Ishikawa (cell line): Measurements from ENCODE around the gene TMEM17.

ENCODE experiments used
- CEBPB ChIP-seq: IDR thresholded peaks from 2 replicates; pipeline ENCODE4 v1.6.1; 2012
- CREB1 ChIP-seq: IDR thresholded peaks from 2 replicates; pipeline ENCODE4 v1.6.1; 2012; ENCODE audit warnings: low read depth
- EGR1 ChIP-seq: IDR thresholded peaks from 2 replicates; pipeline ENCODE4 v1.6.1; 2012
- EP300 ChIP-seq: IDR thresholded peaks from 2 replicates; pipeline ENCODE4 v1.6.1; 2012; ENCODE audit warnings: borderline replicate concordance
- FOXM1 ChIP-seq: IDR thresholded peaks from 2 replicates; pipeline ENCODE4 v1.6.1; 2012; ENCODE audit warnings: low read depth, borderline replicate concordance
- MAX ChIP-seq: IDR thresholded peaks from 2 replicates; pipeline ENCODE4 v1.6.1; 2012
- NFIC ChIP-seq: IDR thresholded peaks from 2 replicates; pipeline ENCODE4 v1.6.1; 2012
- RAD21 ChIP-seq: IDR thresholded peaks from 2 replicates; pipeline ENCODE4 v1.6.1; 2012; ENCODE audit warnings: low read depth
- REST ChIP-seq: IDR thresholded peaks from 2 replicates; pipeline ENCODE4 v1.6.1; 2012; ENCODE audit warnings: low read depth, mild to moderate bottlenecking
- TAF1 ChIP-seq: IDR thresholded peaks from 2 replicates; pipeline ENCODE4 v1.6.1; 2012; ENCODE audit warnings: low read depth, mild to moderate bottlenecking
- TCF12 ChIP-seq: IDR thresholded peaks from 2 replicates; pipeline ENCODE4 v1.6.1; 2012; ENCODE audit warnings: low read depth
- TEAD4 ChIP-seq: IDR thresholded peaks from 2 replicates; pipeline ENCODE4 v1.6.1; 2012
- USF1 ChIP-seq: IDR thresholded peaks from 2 replicates; pipeline ENCODE4 v1.6.1; 2012
- YY1 ChIP-seq: IDR thresholded peaks from 2 replicates; pipeline ENCODE4 v1.6.1; 2012; ENCODE audit warnings: low read depth
- ZBTB7A ChIP-seq: IDR thresholded peaks from 2 replicates; pipeline ENCODE4 v1.6.1; 2012; ENCODE audit warnings: low read depth

TMEM17 gene

GRCh38 chr2:62475172-62476011 lies 30.6 kb downstream of the TMEM17 start:
- TF ChIP-seq YY1, result no peak
- TF ChIP-seq TCF12, result no peak
- no peak for TF ChIP-seq RAD21
- no peak for TF ChIP-seq REST
- TF ChIP-seq MAX, result no peak
- no peak for TF ChIP-seq ZBTB7A
- TF ChIP-seq TEAD4, result peak; percentile 57

GRCh38 chr2:62474176-62474575 lies 31.8 kb downstream of the TMEM17 start:
- TF ChIP-seq TCF12 (no peak), USF1 (no peak), NFIC (no peak), TAF1 (no peak), TEAD4 (no peak), FOXM1 (no peak), MAX (no peak), YY1 (no peak), EGR1 (no peak), RAD21 (no peak), CEBPB (no peak)

GRCh38 chr2:62473246-62473827 lies 32.7 kb downstream of the TMEM17 start:
- TF ChIP-seq YY1 (no peak), TEAD4 (no peak)

- TF ChIP-seq TEAD4 (no peak), FOXM1 (no peak), TAF1 (no peak), EP300 (no peak), ZBTB7A (no peak), NFIC (no peak)
Observed at GRCh38 chr2:62472312-62472711, 33.7 kb downstream of the TMEM17 start.

GRCh38 chr2:62471816-62472215 lies 34.2 kb downstream of the TMEM17 start:
- TF ChIP-seq REST (no peak), USF1 (no peak), FOXM1 (no peak), CREB1 (no peak), EP300 (no peak)

- TF ChIP-seq ZBTB7A, result no peak
- TF ChIP-seq NFIC, result no peak
- no peak for TF ChIP-seq USF1
- no peak for TF ChIP-seq FOXM1
- TF ChIP-seq EGR1, result no peak
- TF ChIP-seq REST, result no peak
- TF ChIP-seq RAD21, result no peak
- TF ChIP-seq TEAD4, result no peak
- no peak for TF ChIP-seq CEBPB
- no peak for TF ChIP-seq TCF12
- TF ChIP-seq MAX, result no peak
- no peak for TF ChIP-seq CREB1
- TF ChIP-seq TAF1, result no peak
- TF ChIP-seq YY1, result no peak
- TF ChIP-seq EP300, result no peak
Observed at GRCh38 chr2:62471404-62471803, 34.6 kb downstream of the TMEM17 start.
